Caco-2 (cell line): ENCODE measurements around the gene BICRAL. TPM values are rescaled to one million over a fixed set of nuclear protein-coding genes. Genes with fewer than 3 reads are reported as not detected.
"Not testable (repeated sequence)": the region's sequence is repeated elsewhere in the genome, so short reads cannot be mapped to it uniquely, and the experiment has no call there.

Experiments
- BruUV-seq: library from RNA; stranded (reverse); fragments of 400-500 nt; replicated peaks from 2 replicates; lab custom pipeline; 2021; lab: Mats Ljungman, UMichigan
- CTCF ChIA-PET: fragments of 300-600 bp; sonication (Branson Sonifier 250); formaldehyde crosslinking; loops from one replicate; lab custom pipeline; 2022; ENCODE audit warnings: antibody characterized with exemption; lab: Charles Lee
- POLR2A ChIA-PET: fragments of 300-600 bp; sonication (Branson Sonifier 250); formaldehyde crosslinking; loops from one replicate; lab custom pipeline; 2022; ENCODE audit warnings: antibody characterized with exemption; lab: Charles Lee
- DNase-seq, 2 experiments: peaks; one replicate each; pipeline versions ENCODE4 v3.0.0 to v3.0.0-alpha.2; 2020 to 2022
- H3K27me3 ChIP-seq: replicated peaks from 2 replicates; pipeline ENCODE4 v1.6.0; 2011; ENCODE audit warnings: low read length; ENCODE audit not compliant: control insufficient read depth, insufficient read depth
- H3K36me3 ChIP-seq: 2 replicates; pipeline ENCODE4 v1.5.1; 2011; ENCODE audit warnings: low read length; ENCODE audit not compliant: control insufficient read depth, insufficient read depth
- H3K4me1 ChIP-seq: fragments of 250-450 bp; sonication (Bioruptor Pico); 2 replicates; pipeline ENCODE4 v1.5.1; 2020; ENCODE audit warnings: mild to moderate bottlenecking
- H3K4me3 ChIP-seq: 2 replicates; pipeline ENCODE4 v1.5.1; 2011; ENCODE audit warnings: low read depth, mild to moderate bottlenecking, control low read depth, low read length
- H3K9me3 ChIP-seq: fragments of 250-450 bp; sonication (Bioruptor Pico); 2 replicates; pipeline ENCODE4 v1.5.1; 2020; ENCODE audit warnings: mild to moderate bottlenecking, moderate library complexity
- H3K27ac Mint-ChIP-seq: one replicate; pipeline ENCODE4 v1.8.0; 2022; ENCODE audit warnings: mixed read lengths; ENCODE audit not compliant: unreplicated experiment
- H3K27me3 Mint-ChIP-seq: one replicate; pipeline ENCODE4 v1.8.0; 2022; ENCODE audit warnings: mixed read lengths; ENCODE audit not compliant: insufficient read depth, unreplicated experiment
- H3K36me3 Mint-ChIP-seq: one replicate; pipeline ENCODE4 v1.8.0; 2022; ENCODE audit warnings: mild to moderate bottlenecking, mixed read lengths; ENCODE audit not compliant: insufficient read depth, unreplicated experiment
- H3K4me1 Mint-ChIP-seq: one replicate; pipeline ENCODE4 v1.8.0; 2022; ENCODE audit warnings: low read depth, mixed read lengths; ENCODE audit not compliant: unreplicated experiment
- H3K4me3 Mint-ChIP-seq: one replicate; pipeline ENCODE4 v1.8.0; 2022; ENCODE audit warnings: mild to moderate bottlenecking, moderate library complexity, mixed read lengths; ENCODE audit not compliant: unreplicated experiment
- H3K9me3 Mint-ChIP-seq: one replicate; pipeline ENCODE4 v1.8.0; 2022; ENCODE audit warnings: mixed read lengths; ENCODE audit not compliant: unreplicated experiment
- intact Hi-C: fragments of 100-400 bp; cut with micrococcal nuclease; formaldehyde crosslinking; loops from one replicate; pipeline ENCODE4 v1.10.0; 2022; ENCODE audit not compliant: unreplicated experiment
- total RNA-seq: library from RNA; stranded (reverse); gene quantifications from 2 replicates; pipeline ENCODE4 v1.2.3, GENCODE V29; 2022
- TF ChIP-seq, protein P1 (sequence below), 2 experiments: fragments of 200-600 bp in 1 of 2; IDR thresholded peaks; 1 replicate in 1 of 2; 2 replicates in 1 of 2; pipeline versions ENCODE4 v1.5.1 to v1.8.0; 2011 to 2022; ENCODE audit warnings: antibody characterized with exemption in 1 of 2, control low read depth in 1 of 2, inconsistent platforms in 1 of 2, low read depth in 1 of 2, low read length in 1 of 2, mild to moderate bottlenecking in 1 of 2, moderate library complexity in 1 of 2; ENCODE audit not compliant: insufficient read depth in 1 of 2, severe bottlenecking in 1 of 2, unreplicated experiment in 1 of 2

BICRAL gene
- total RNA-seq, 1 experiment from 2014 or later = 5.3 TPM

DNA sequence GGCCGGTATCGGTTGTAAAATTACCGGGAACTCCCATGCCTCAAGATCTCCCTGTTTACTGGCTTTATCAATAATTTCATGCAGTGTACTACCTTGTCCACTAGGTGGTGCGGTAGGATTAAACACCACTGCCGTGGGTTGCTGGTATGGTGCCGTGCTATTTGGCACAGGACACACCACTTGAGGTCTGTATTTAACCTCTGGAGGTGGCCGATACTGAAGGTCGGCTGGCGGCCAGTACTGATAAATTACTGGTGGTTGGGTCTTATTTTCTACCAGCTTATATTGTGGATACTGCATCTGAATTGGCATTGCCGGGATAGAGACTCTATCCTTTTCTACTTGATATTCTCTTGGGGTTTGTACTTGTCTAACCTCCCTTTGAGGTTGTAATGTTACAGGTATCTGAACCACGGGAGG is 119.7 kb downstream of the BICRAL start:
- peaks cover 21% of the 10 kb centered on the region for H3K4me1 ChIP-seq
- Mint-ChIP-seq H3K36me3 (no peaks in the 10 kb centered on the region), H3K27ac (no peak overlapping the region), H3K4me1 (peaks cover 19% of the 10 kb centered on the region), H3K27me3 (no peaks in the 10 kb centered on the region), H3K4me3 (peak overlapping the region; percentile 53), H3K9me3 (no peaks in the 10 kb centered on the region)
- DNase-seq = peak; percentile 78 to 85
- no peak overlapping the region for H3K4me3 ChIP-seq
- H3K36me3 ChIP-seq = no peaks in the 10 kb centered on the region
- POLR2A ChIA-PET = no interaction called here
- TF ChIP-seq, protein P1, sequence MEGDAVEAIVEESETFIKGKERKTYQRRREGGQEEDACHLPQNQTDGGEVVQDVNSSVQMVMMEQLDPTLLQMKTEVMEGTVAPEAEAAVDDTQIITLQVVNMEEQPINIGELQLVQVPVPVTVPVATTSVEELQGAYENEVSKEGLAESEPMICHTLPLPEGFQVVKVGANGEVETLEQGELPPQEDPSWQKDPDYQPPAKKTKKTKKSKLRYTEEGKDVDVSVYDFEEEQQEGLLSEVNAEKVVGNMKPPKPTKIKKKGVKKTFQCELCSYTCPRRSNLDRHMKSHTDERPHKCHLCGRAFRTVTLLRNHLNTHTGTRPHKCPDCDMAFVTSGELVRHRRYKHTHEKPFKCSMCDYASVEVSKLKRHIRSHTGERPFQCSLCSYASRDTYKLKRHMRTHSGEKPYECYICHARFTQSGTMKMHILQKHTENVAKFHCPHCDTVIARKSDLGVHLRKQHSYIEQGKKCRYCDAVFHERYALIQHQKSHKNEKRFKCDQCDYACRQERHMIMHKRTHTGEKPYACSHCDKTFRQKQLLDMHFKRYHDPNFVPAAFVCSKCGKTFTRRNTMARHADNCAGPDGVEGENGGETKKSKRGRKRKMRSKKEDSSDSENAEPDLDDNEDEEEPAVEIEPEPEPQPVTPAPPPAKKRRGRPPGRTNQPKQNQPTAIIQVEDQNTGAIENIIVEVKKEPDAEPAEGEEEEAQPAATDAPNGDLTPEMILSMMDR (IDR thresholded peaks at IDR 0.05; ENCODE audit: insufficient read depth in 1 of 2, low read depth in 1 of 2, low read length in 1 of 2, severe bottlenecking in 1 of 2, unreplicated experiment in 1 of 2) = peak; percentile 74 to 86
- no TSS peak for BruUV-seq
- no peaks in the 10 kb centered on the region for H3K27me3 ChIP-seq
- H3K9me3 ChIP-seq = no peaks in the 10 kb centered on the region
- CTCF ChIA-PET = interaction anchor here (1.8 kb wide), 1 partner anchor 28 kb away, joined by 4 read pairs; the partner anchor contains the start of gene CNPY3
- intact Hi-C loops = loop anchor here (1.0 to 10.0 kb wide), 9 partner anchors 28 to 603 kb away; partner anchors contain the start of genes CNPY3, CUL7, GNMT and PPP2R5D

GRCh38 chr6:42902429-42903263 is 120.8 kb downstream of the BICRAL start:
- H3K27me3 Mint-ChIP-seq, H3K36me3 ChIP-seq, DNase-seq, H3K9me3 Mint-ChIP-seq, H3K27me3 ChIP-seq, BruUV-seq, POLR2A ChIA-PET, H3K36me3 Mint-ChIP-seq, H3K4me3 ChIP-seq, H3K9me3 ChIP-seq: not testable (repeated sequence)
- CTCF ChIA-PET = interaction anchor here (0.5 to 0.6 kb wide), 2 partner anchors 95 to 433 kb away, joined by 3 to 10 read pairs; no protein-coding TSS in a partner anchor
- peak overlapping the region; percentile 53 for H3K4me3 Mint-ChIP-seq
- peaks cover 21% of the 10 kb centered on the region for H3K4me1 ChIP-seq
- intact Hi-C loops = loop anchor here (5.0 to 10.0 kb wide), 4 partner anchors 82 to 602 kb away; partner anchors contain the start of genes CUL7 and PPP2R5D
- H3K27ac Mint-ChIP-seq = peak overlapping the region; percentile 58
- H3K4me1 Mint-ChIP-seq = peaks cover 19% of the 10 kb centered on the region

DNA sequence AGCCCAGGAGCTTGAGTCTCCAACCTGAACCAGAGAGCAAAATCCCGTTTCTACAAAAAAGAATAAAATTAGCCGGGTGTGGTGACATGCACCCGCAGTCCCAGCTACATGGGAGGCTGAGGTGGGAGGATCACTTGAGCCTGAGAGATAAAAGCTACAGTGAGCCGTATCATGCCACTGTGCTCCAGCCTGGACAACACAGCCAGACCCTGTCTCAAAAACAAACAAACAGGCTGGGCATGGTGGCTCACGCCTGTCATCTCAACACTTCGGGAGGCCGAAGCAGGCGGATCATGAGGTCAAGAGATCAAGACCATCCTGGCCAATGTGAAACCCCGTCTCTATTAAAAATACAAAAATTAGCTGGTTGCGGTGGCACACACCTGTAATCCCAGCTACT is 122.6 kb downstream of the BICRAL start:
- H3K4me1 ChIP-seq = peaks cover 21% of the 10 kb centered on the region
- H3K9me3 Mint-ChIP-seq = no peaks in the 10 kb centered on the region
- no peak for DNase-seq
- no peak overlapping the region for H3K4me3 Mint-ChIP-seq
- ChIA-PET CTCF (interaction anchor here (0.7 kb wide), 3 partner anchors 18 to 1190 kb away, joined by 3 to 5 read pairs (median 3); partner anchors contain the start of gene CNPY3), POLR2A (interaction anchor here (0.6 to 0.7 kb wide), 3 partner anchors 80 to 266 kb away, joined by 3 to 9 read pairs (median 3); partner anchors contain the start of gene PPP2R5D)
- intact Hi-C loops = loop anchor here (5.0 to 10.0 kb wide), 4 partner anchors 80 to 600 kb away; partner anchors contain the start of genes CUL7 and PPP2R5D
- no peak overlapping the region for H3K27ac Mint-ChIP-seq
- no peak overlapping the region for H3K4me3 ChIP-seq
- BruUV-seq = no TSS peak
- TF ChIP-seq, protein P1 (IDR thresholded peaks at IDR 0.05; ENCODE audit: insufficient read depth in 1 of 2, low read depth in 1 of 2, low read length in 1 of 2, severe bottlenecking in 1 of 2, unreplicated experiment in 1 of 2) = no peak
- no peaks in the 10 kb centered on the region for H3K27me3 Mint-ChIP-seq
- H3K9me3 ChIP-seq = no peaks in the 10 kb centered on the region
- no peaks in the 10 kb centered on the region for H3K27me3 ChIP-seq
- no peaks in the 10 kb centered on the region for H3K36me3 ChIP-seq
- H3K4me1 Mint-ChIP-seq = peaks cover 19% of the 10 kb centered on the region
- H3K36me3 Mint-ChIP-seq = no peaks in the 10 kb centered on the region
